Caco-2 (cell line): ENCODE measurements around the gene ZSWIM5. TPM values are rescaled to one million over a fixed set of nuclear protein-coding genes. Genes with fewer than 3 reads are reported as not detected.
"Not testable (repeated sequence)": the region's sequence is repeated elsewhere in the genome, so short reads cannot be mapped to it uniquely, and the experiment has no call there.

Experiments used
- BruUV-seq: library from RNA; stranded (reverse); fragments of 400-500 nt; replicated peaks from 2 replicates; lab custom pipeline; 2021; lab: Mats Ljungman, UMichigan
- CTCF ChIA-PET: fragments of 300-600 bp; sonication (Branson Sonifier 250); formaldehyde crosslinking; loops from one replicate; lab custom pipeline; 2022; ENCODE audit warnings: antibody characterized with exemption; lab: Charles Lee
- POLR2A ChIA-PET: fragments of 300-600 bp; sonication (Branson Sonifier 250); formaldehyde crosslinking; loops from one replicate; lab custom pipeline; 2022; ENCODE audit warnings: antibody characterized with exemption; lab: Charles Lee
- DNase-seq, 2 experiments: peaks; one replicate each; pipeline versions ENCODE4 v3.0.0 to v3.0.0-alpha.2; 2020 to 2022
- H3K27me3 ChIP-seq: replicated peaks from 2 replicates; pipeline ENCODE4 v1.6.0; 2011; ENCODE audit warnings: low read length; ENCODE audit not compliant: control insufficient read depth, insufficient read depth
- H3K36me3 ChIP-seq: 2 replicates; pipeline ENCODE4 v1.5.1; 2011; ENCODE audit warnings: low read length; ENCODE audit not compliant: control insufficient read depth, insufficient read depth
- H3K4me1 ChIP-seq: fragments of 250-450 bp; sonication (Bioruptor Pico); 2 replicates; pipeline ENCODE4 v1.5.1; 2020; ENCODE audit warnings: mild to moderate bottlenecking
- H3K4me3 ChIP-seq: 2 replicates; pipeline ENCODE4 v1.5.1; 2011; ENCODE audit warnings: low read depth, mild to moderate bottlenecking, control low read depth, low read length
- H3K9me3 ChIP-seq: fragments of 250-450 bp; sonication (Bioruptor Pico); 2 replicates; pipeline ENCODE4 v1.5.1; 2020; ENCODE audit warnings: mild to moderate bottlenecking, moderate library complexity
- H3K27ac Mint-ChIP-seq: one replicate; pipeline ENCODE4 v1.8.0; 2022; ENCODE audit warnings: mixed read lengths; ENCODE audit not compliant: unreplicated experiment
- H3K27me3 Mint-ChIP-seq: one replicate; pipeline ENCODE4 v1.8.0; 2022; ENCODE audit warnings: mixed read lengths; ENCODE audit not compliant: insufficient read depth, unreplicated experiment
- H3K36me3 Mint-ChIP-seq: one replicate; pipeline ENCODE4 v1.8.0; 2022; ENCODE audit warnings: mild to moderate bottlenecking, mixed read lengths; ENCODE audit not compliant: insufficient read depth, unreplicated experiment
- H3K4me1 Mint-ChIP-seq: one replicate; pipeline ENCODE4 v1.8.0; 2022; ENCODE audit warnings: low read depth, mixed read lengths; ENCODE audit not compliant: unreplicated experiment
- H3K4me3 Mint-ChIP-seq: one replicate; pipeline ENCODE4 v1.8.0; 2022; ENCODE audit warnings: mild to moderate bottlenecking, moderate library complexity, mixed read lengths; ENCODE audit not compliant: unreplicated experiment
- H3K9me3 Mint-ChIP-seq: one replicate; pipeline ENCODE4 v1.8.0; 2022; ENCODE audit warnings: mixed read lengths; ENCODE audit not compliant: unreplicated experiment
- CTCF ChIP-seq, 2 experiments: fragments of 200-600 bp in 1 of 2; IDR thresholded peaks; 1 replicate in 1 of 2; 2 replicates in 1 of 2; pipeline versions ENCODE4 v1.5.1 to v1.8.0; 2011 to 2022; ENCODE audit warnings: antibody characterized with exemption in 1 of 2, control low read depth in 1 of 2, inconsistent platforms in 1 of 2, low read depth in 1 of 2, low read length in 1 of 2, mild to moderate bottlenecking in 1 of 2, moderate library complexity in 1 of 2; ENCODE audit not compliant: insufficient read depth in 1 of 2, severe bottlenecking in 1 of 2, unreplicated experiment in 1 of 2
- intact Hi-C: fragments of 100-400 bp; cut with micrococcal nuclease; formaldehyde crosslinking; loops from one replicate; pipeline ENCODE4 v1.10.0; 2022; ENCODE audit not compliant: unreplicated experiment
- total RNA-seq: library from RNA; stranded (reverse); gene quantifications from 2 replicates; pipeline ENCODE4 v1.2.3, GENCODE V29; 2022

The ZSWIM5 gene
- total RNA-seq, 1 experiment from 2014 or later: 0.54 TPM

- Mint-ChIP-seq H3K27ac (no peak overlapping the region), H3K27me3 (no peaks in the 10 kb centered on the region), H3K4me3 (no peak overlapping the region), H3K4me1 (no peaks in the 10 kb centered on the region), H3K36me3 (no peaks in the 10 kb centered on the region), H3K9me3 (no peaks in the 10 kb centered on the region)
- no peak for TF ChIP-seq CTCF (IDR thresholded peaks at IDR 0.05; ENCODE audit: insufficient read depth in 1 of 2, low read depth in 1 of 2, low read length in 1 of 2, severe bottlenecking in 1 of 2, unreplicated experiment in 1 of 2)
- Histone ChIP-seq H3K4me3 (no peak overlapping the region), H3K4me1 (0 out of 2 replicates have a peak, but pooled peaks cover 5% of the 10 kb centered on the region), H3K27me3 (no peaks in the 10 kb centered on the region), H3K9me3 (no peaks in the 10 kb centered on the region), H3K36me3 (no peaks in the 10 kb centered on the region)
- intact Hi-C loops: no loop called here
- BruUV-seq: no TSS peak
- ChIA-PET CTCF (no interaction called here), POLR2A (no interaction called here)
- DNase-seq: no peak
Measured at GRCh38 chr1:45170151-45170742, 36.2 kb downstream of the ZSWIM5 start.

GRCh38 chr1:45167947-45168346, 38.5 kb downstream of the ZSWIM5 start:
- H3K36me3 Mint-ChIP-seq, H3K36me3 ChIP-seq, H3K27me3 Mint-ChIP-seq, H3K4me1 Mint-ChIP-seq, H3K4me3 Mint-ChIP-seq, H3K4me3 ChIP-seq, DNase-seq, H3K27ac Mint-ChIP-seq, H3K27me3 ChIP-seq, H3K4me1 ChIP-seq, POLR2A ChIA-PET, BruUV-seq, H3K9me3 ChIP-seq, intact Hi-C loops, CTCF ChIA-PET, H3K9me3 Mint-ChIP-seq: not testable (repeated sequence)

- H3K27ac Mint-ChIP-seq: not testable (repeated sequence)
Measured at GRCh38 chr1:45164307-45164706, 42.1 kb downstream of the ZSWIM5 start.

GRCh38 chr1:45163111-45163510, 43.3 kb downstream of the ZSWIM5 start:
- H3K36me3 ChIP-seq, H3K36me3 Mint-ChIP-seq, H3K27me3 Mint-ChIP-seq, POLR2A ChIA-PET, H3K27ac Mint-ChIP-seq, H3K4me3 ChIP-seq, CTCF ChIA-PET, intact Hi-C loops, H3K9me3 Mint-ChIP-seq, H3K4me1 ChIP-seq, H3K27me3 ChIP-seq, H3K4me1 Mint-ChIP-seq, H3K9me3 ChIP-seq, H3K4me3 Mint-ChIP-seq, DNase-seq, BruUV-seq: not testable (repeated sequence)

More at GRCh38 chr1:45164307-45164706, 42.1 kb downstream of the ZSWIM5 start:
- H3K4me3 Mint-ChIP-seq, H3K9me3 Mint-ChIP-seq, CTCF ChIA-PET, H3K9me3 ChIP-seq, H3K36me3 Mint-ChIP-seq, H3K36me3 ChIP-seq, DNase-seq, intact Hi-C loops, H3K4me1 Mint-ChIP-seq, H3K27me3 Mint-ChIP-seq, H3K27me3 ChIP-seq, POLR2A ChIA-PET, H3K4me3 ChIP-seq, H3K4me1 ChIP-seq, BruUV-seq: not testable (repeated sequence)

GRCh38 chr1:45162041-45163035, 44.1 kb downstream of the ZSWIM5 start:
- H3K9me3 Mint-ChIP-seq, H3K36me3 Mint-ChIP-seq, H3K4me1 ChIP-seq, H3K27me3 ChIP-seq, H3K4me3 Mint-ChIP-seq, H3K27me3 Mint-ChIP-seq, H3K4me1 Mint-ChIP-seq, BruUV-seq, H3K9me3 ChIP-seq, H3K27ac Mint-ChIP-seq, H3K4me3 ChIP-seq, DNase-seq, intact Hi-C loops, CTCF ChIA-PET, H3K36me3 ChIP-seq, POLR2A ChIA-PET: not testable (repeated sequence)
